GM12872 (cell line): ENCODE measurements around the gene FAF1.

Experiments
- TF ChIP-seq, protein P1 (sequence below): IDR thresholded peaks from 3 replicates; pipeline ENCODE4 v1.5.1; 2011; ENCODE audit warnings: low read depth, mild to moderate bottlenecking, low read length, moderate library complexity; ENCODE audit not compliant: insufficient read depth

FAF1 gene

DNA sequence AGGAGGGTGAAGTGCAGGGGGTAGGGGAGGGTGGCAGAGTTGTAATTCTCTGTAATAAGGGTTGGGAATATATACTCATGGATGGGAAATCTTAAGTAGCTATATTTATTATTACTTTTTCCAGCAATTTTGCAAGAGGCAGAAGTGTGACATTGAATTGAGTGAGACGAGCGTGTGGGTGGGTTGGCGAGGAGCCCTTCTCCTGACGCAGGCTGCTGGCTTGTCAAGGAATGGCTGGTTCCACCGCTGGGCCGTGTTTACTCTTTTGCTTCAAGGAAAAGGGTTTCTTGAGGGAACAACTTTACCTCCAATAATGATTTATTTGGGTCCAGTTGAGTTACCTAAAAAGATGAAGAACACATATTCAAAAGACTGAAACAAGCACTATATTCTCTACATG lies 518.9 kb downstream of the FAF1 start:
- TF ChIP-seq, protein P1, sequence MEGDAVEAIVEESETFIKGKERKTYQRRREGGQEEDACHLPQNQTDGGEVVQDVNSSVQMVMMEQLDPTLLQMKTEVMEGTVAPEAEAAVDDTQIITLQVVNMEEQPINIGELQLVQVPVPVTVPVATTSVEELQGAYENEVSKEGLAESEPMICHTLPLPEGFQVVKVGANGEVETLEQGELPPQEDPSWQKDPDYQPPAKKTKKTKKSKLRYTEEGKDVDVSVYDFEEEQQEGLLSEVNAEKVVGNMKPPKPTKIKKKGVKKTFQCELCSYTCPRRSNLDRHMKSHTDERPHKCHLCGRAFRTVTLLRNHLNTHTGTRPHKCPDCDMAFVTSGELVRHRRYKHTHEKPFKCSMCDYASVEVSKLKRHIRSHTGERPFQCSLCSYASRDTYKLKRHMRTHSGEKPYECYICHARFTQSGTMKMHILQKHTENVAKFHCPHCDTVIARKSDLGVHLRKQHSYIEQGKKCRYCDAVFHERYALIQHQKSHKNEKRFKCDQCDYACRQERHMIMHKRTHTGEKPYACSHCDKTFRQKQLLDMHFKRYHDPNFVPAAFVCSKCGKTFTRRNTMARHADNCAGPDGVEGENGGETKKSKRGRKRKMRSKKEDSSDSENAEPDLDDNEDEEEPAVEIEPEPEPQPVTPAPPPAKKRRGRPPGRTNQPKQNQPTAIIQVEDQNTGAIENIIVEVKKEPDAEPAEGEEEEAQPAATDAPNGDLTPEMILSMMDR: no peak

DNA sequence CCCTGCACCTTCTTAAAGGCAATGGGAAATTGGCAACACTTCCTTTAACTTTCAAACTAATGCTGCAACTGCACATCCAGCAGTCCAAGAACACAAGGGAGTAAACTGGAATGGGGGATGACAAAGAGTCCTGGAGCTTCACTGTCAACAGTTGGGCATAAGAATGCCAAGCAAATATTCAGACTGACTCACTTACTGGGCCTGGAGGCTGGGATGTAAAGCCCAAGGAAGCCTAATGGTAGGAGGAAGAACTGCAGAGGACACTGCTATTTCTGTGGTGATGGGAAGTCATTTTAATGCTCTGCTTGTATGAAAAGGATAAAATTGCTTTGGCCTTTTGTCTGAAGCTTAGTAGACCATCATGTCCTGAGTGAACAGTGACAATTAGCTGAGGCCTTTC lies 521.1 kb downstream of the FAF1 start:
- TF ChIP-seq, protein P1: peak; percentile 29; the same call in 1 of the 3 replicates

DNA sequence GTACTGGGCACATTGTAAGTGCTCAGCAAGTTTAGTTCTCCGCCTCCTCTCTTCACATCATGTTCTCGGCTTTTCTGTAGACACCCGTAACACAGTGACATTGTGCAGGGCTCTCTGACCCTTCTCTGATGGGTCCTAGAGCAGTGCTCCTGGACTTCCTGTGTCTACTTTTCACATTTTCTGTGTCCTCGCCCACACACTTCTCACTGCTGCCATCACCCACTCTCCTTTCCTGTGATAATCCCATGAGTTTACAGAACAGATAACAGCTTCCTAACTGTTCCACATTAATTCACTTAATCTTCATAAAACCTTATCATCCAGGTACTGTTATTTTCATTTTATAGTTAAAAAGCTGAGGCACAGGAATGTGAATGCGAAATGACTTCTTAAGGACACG lies 523.6 kb downstream of the FAF1 start:
- TF ChIP-seq, protein P1: no peak

DNA sequence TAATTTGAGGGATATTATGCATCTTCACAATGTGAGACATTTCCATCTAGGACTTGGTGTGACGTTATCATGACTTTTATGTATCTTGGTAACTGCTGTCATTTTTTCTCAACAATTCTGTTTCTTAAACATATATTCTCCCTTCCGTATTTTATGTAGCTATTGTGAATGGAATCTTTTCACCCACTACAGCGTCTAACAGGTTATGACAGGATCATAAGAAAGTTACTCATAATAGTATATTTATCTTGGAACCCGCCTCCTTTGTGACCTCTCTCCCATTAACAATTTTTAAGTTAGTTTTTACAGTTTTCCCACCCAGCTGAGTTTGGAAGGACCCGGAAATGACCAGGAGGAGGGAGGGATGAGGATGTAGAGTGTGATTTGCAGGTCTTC lies 530.1 kb downstream of the FAF1 start:
- TF ChIP-seq, protein P1: no peak

DNA sequence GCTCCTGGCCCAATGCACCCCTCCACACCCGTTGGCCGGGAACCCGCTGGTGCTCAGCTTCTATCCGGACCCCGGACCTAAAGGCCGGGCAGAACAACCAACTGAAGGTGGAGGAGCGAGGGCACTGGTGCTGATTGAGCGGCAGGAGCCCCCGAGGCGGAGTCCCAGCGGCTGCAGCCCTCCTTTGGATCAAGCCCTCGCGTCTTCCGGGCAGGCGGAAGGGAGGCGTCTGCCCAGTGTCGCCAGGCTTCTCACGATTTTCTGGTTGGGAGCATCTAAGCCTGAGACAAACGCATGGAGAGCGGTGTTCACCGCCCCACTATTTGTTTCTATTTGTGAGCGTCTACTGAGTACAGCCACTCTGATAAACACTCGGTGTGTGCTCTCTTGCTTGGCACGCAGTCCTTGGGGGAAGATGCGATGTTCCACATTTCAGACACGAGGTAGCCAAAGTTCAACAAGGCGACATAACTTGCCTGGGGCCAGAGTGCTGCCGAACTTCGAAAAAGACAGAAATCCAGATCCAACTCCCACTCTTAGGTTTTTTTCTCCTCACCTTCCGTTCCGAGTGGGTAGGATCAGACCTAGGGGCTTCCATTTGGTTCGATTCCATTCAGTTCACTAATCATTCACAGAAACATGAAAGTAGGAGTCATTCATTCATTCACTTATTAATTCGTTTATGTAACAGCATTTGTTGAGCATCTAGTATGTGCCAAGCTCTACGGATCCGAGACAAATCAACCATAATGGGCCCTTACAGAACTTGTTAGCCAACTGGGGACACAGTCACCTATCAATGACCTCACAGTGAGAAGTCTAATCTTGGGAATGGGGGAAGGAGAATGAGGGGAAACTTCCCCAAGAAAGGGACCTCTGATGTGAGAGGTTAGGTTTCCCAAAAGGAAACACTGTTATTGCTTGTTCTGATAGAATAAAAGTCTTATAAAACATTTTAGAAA lies 532.0 kb downstream of the FAF1 start:
- TF ChIP-seq, protein P1: no peak

DNA sequence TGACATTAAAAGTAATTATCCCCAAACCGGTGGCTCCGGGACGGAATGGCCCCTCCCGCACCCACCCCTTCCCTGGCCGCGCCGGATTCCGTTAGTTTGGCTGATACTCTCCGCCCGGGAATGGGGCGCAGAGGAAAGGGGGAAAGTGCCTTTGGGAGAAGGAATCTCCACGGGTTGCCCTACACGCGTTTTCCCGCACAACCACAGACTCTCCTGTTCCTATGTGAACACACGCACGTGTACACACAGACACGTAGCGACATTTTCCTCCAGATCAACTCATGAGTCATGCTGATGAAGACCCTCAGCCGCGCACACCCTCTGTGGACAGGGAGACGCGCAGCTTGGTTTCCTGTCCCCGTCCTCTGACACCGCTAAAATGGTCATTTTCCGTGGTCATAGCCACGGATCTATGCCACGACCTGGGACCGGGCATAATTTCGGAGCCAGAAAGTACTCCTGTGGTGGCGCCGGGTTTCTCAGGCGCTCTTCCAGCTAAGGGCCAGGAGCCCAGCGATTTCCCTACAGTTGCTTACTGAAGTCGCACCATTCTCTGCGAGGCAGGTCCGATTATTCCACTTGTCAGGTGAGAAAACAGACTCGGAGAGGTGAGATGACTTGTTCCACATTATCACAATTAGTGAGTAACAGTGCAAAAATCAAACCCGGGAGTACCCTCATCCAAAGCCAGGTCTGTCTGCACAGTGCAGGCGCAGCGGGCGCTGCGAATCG lies 532.8 kb downstream of the FAF1 start:
- TF ChIP-seq, protein P1: no peak

DNA sequence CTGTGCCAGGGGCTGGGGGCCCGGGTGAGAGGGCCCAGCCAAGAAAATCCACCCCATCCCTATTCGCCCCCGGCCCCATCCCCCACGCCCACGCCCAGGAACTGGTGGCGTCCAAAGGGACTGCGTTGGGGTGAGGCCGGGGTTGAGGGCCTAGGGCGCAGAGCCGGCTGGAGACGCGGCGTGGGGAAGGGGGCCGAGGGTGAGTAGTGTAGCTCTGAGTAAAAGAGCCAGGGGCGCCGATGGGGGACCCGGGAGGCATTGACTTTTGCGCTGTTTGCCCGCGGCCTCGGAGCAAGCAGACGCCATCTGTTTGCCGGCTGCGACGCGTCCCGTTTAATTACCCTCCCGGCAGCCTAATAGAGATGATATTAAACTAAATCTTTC lies 533.4 kb downstream of the FAF1 start:
- TF ChIP-seq, protein P1: no peak
